DND-41 (cell line): ENCODE measurements around the gene LRP8.

Source experiments
- EZH2 ChIP-seq: IDR thresholded peaks from 3 replicates; pipeline ENCODE4 v1.6.1; 2012; ENCODE audit warnings: borderline replicate concordance, low read depth, mild to moderate bottlenecking, moderate library complexity, low read length, inconsistent platforms; ENCODE audit not compliant: severe bottlenecking
- TF ChIP-seq, protein P1 (sequence below): IDR thresholded peaks from 2 replicates; pipeline ENCODE4 v1.5.1; 2012; ENCODE audit warnings: borderline replicate concordance, low read length, moderate library complexity, mild to moderate bottlenecking; ENCODE audit not compliant: poor library complexity, severe bottlenecking; ENCODE audit errors: extremely low read depth

DNA sequence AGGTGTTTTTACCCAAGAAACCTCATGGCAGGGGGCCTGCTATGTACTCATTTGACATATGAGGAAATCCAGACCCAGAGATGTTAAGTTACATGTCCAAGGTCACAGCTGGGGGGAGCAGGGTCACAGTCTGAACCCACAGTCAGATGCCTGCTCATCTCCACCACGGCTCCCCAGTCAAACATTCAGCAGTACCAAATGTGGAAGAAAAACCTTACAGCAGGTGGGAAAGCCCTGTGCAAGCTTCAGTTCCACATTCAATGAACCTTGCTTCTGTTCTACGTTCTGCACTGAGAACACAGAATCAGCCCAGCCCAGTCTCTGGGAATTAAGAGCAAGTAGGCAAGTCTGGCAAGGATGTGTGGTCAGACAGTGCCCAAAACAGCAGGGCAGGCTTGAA, 35.2 kb downstream of the LRP8 start:
- TF ChIP-seq, protein P1, sequence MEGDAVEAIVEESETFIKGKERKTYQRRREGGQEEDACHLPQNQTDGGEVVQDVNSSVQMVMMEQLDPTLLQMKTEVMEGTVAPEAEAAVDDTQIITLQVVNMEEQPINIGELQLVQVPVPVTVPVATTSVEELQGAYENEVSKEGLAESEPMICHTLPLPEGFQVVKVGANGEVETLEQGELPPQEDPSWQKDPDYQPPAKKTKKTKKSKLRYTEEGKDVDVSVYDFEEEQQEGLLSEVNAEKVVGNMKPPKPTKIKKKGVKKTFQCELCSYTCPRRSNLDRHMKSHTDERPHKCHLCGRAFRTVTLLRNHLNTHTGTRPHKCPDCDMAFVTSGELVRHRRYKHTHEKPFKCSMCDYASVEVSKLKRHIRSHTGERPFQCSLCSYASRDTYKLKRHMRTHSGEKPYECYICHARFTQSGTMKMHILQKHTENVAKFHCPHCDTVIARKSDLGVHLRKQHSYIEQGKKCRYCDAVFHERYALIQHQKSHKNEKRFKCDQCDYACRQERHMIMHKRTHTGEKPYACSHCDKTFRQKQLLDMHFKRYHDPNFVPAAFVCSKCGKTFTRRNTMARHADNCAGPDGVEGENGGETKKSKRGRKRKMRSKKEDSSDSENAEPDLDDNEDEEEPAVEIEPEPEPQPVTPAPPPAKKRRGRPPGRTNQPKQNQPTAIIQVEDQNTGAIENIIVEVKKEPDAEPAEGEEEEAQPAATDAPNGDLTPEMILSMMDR, result no peak
- TF ChIP-seq EZH2, result no peak
